Measurements from ENCODE around the gene ADCY3.

DNA sequence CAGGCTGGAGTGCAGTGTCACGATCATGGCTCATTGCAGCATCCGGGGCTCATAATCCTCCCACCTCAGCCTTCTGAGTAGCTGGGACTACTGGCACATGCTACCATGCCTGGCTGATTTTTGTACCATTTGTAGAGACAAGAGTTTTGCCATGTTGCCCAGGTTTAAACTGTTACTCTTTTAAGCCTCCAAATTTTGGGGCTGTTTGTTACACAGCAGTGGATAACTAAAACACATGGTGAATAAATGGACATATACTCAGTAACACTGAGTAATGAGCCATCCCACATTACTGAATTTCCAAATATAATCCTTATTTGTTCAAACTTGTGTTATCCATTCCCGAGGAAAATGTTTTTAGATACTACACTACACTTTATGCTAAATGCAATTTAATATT is 9.8 kb downstream of the ADCY3 start:
- TF ChIP-seq, protein P1, sequence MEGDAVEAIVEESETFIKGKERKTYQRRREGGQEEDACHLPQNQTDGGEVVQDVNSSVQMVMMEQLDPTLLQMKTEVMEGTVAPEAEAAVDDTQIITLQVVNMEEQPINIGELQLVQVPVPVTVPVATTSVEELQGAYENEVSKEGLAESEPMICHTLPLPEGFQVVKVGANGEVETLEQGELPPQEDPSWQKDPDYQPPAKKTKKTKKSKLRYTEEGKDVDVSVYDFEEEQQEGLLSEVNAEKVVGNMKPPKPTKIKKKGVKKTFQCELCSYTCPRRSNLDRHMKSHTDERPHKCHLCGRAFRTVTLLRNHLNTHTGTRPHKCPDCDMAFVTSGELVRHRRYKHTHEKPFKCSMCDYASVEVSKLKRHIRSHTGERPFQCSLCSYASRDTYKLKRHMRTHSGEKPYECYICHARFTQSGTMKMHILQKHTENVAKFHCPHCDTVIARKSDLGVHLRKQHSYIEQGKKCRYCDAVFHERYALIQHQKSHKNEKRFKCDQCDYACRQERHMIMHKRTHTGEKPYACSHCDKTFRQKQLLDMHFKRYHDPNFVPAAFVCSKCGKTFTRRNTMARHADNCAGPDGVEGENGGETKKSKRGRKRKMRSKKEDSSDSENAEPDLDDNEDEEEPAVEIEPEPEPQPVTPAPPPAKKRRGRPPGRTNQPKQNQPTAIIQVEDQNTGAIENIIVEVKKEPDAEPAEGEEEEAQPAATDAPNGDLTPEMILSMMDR (IDR thresholded peaks at IDR 0.05), result no peak
- TF ChIP-seq POLR2AphosphoS5 (IDR thresholded peaks at IDR 0.05), result no peak
- no peak for TF ChIP-seq POLR2A (IDR thresholded peaks at IDR 0.05)
- no peak for TF ChIP-seq EP300 (IDR thresholded peaks at IDR 0.05)
